ENCODE measurements around the gene RACGAP1. TPM values are rescaled to one million over a fixed set of nuclear protein-coding genes. Genes with fewer than 3 reads are reported as not detected.

The RACGAP1 gene
- total RNA-seq, 4 donors from 2014 or later, result 10.5 to 23.7 (median 13.1) TPM

DNA sequence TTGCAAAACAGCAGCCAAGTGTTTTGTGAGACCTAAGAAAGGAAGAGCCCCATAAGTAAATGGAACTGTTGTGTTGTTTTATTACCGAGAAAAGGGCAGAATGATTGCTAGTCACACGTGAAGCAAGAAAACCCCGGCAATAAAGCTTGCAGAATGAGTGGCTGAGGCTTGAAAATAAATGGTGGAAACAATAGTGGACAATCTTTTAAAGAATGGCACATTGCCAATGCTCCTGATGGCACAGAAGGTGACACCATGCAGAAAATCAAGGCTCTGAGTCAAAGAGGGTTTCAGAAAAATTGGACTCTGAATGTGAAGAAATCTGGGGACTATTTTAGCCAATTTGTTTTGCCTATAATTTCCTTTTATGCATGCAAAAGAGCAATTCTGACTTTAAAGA, 78.8 kb downstream of the RACGAP1 start:
- no peaks in the 10 kb centered on the region for H3K9me3 ChIP-seq
- no peaks in the 10 kb centered on the region for H3K36me3 ChIP-seq
- H3K27me3 ChIP-seq, result peaks cover 11% of the 10 kb centered on the region
- peaks cover 0 to 11% (median 0%) of the 10 kb centered on the region in 3 donors for H3K4me1 ChIP-seq
- H3K4me3 ChIP-seq, result no peak overlapping the region
- WGBS, 2 donors (ENCODE audit: low coverage in 1 of 2), result 83 to 90% methylated on average over 3 of the region's 3 CpGs
- no peak for TF ChIP-seq POLR2AphosphoS5 (IDR thresholded peaks at IDR 0.05)
- TF ChIP-seq EP300 (IDR thresholded peaks at IDR 0.05), result no peak
- no peak for TF ChIP-seq CTCF (IDR thresholded peaks at IDR 0.05)
- no peak for TF ChIP-seq POLR2A (IDR thresholded peaks at IDR 0.05)
- no peak overlapping the region for H3K27ac ChIP-seq
- ATAC-seq, result no peak

DNA sequence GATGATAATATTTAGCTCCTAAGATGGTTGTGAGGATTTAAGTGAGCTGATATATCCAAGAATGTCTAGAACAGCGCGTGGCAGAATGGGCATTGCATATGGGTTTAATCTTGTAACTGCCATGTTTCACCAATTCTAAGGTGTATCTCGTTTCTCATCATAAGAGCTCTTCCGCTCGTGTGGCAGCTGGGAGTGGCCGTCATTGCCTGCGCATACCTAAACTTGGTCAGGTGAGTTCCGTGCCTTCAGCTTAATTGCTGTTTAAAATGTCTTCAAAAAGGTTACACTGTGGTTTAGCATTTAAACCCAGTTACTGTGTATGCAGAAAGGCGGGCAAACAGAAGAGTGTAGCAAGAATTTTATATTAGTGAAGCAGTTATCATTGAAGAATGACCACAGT, 79.2 kb downstream of the RACGAP1 start:
- peak overlapping the region in 1 of 4 donors; percentile 52 for H3K27ac ChIP-seq
- WGBS, 2 donors (ENCODE audit: low coverage in 1 of 2), result 85 to 98% methylated on average over 9 of the region's 9 CpGs
- no peaks in the 10 kb centered on the region for H3K36me3 ChIP-seq
- H3K4me3 ChIP-seq, result no peak overlapping the region
- peaks cover 6% of the 10 kb centered on the region for H3K27me3 ChIP-seq
- TF ChIP-seq EP300 (IDR thresholded peaks at IDR 0.05) (no peak), POLR2A (IDR thresholded peaks at IDR 0.05) (no peak), CTCF (IDR thresholded peaks at IDR 0.05) (no peak), POLR2AphosphoS5 (IDR thresholded peaks at IDR 0.05) (no peak)
- no peak for ATAC-seq
- H3K4me1 ChIP-seq, result peaks cover 0 to 11% (median 0%) of the 10 kb centered on the region in 3 donors
- H3K9me3 ChIP-seq, result no peaks in the 10 kb centered on the region

GRCh38 chr12:49945394-49946080, 79.8 kb downstream of the RACGAP1 start:
- no peaks in the 10 kb centered on the region for H3K36me3 ChIP-seq
- ATAC-seq, result peak; percentile 97
- peak overlapping the region in 2 of 4 donors; percentile 52 to 53 for H3K27ac ChIP-seq
- TF ChIP-seq EP300 (IDR thresholded peaks at IDR 0.05) (no peak), POLR2AphosphoS5 (IDR thresholded peaks at IDR 0.05) (peak; percentile 42), CTCF (IDR thresholded peaks at IDR 0.05) (peak in 3 of 4 experiments; percentile 68 to 88 (median 74)), POLR2A (IDR thresholded peaks at IDR 0.05) (no peak)
- peaks cover 0 to 11% (median 0%) of the 10 kb centered on the region in 3 donors for H3K4me1 ChIP-seq
- WGBS, 2 donors (ENCODE audit: low coverage in 1 of 2), result 7 to 9% methylated on average over 8 to 22 of the region's 28 CpGs
- peaks cover under 1% of the 10 kb centered on the region for H3K27me3 ChIP-seq
- H3K4me3 ChIP-seq, result peak overlapping the region in 1 of 2 donors; percentile 26
- no peaks in the 10 kb centered on the region for H3K9me3 ChIP-seq

GRCh38 chr12:49944718-49945117, 80.6 kb downstream of the RACGAP1 start:
- 83 to 100% methylated on average over 3 of the region's 3 CpGs for WGBS, 2 donors (ENCODE audit: low coverage in 1 of 2)
- Histone ChIP-seq H3K27me3 (no peaks in the 10 kb centered on the region), H3K36me3 (no peaks in the 10 kb centered on the region), H3K4me3 (no peak overlapping the region), H3K27ac (peak overlapping the region in 1 of 4 donors; percentile 17), H3K4me1 (peaks cover 0 to 11% (median 0%) of the 10 kb centered on the region in 3 donors), H3K9me3 (no peaks in the 10 kb centered on the region)
- TF ChIP-seq POLR2AphosphoS5 (IDR thresholded peaks at IDR 0.05) (no peak), EP300 (IDR thresholded peaks at IDR 0.05) (no peak), POLR2A (IDR thresholded peaks at IDR 0.05) (no peak), CTCF (IDR thresholded peaks at IDR 0.05) (no peak)
- no peak for ATAC-seq

GRCh38 chr12:49944046-49944445, 81.2 kb downstream of the RACGAP1 start:
- no peak overlapping the region for H3K27ac ChIP-seq
- WGBS, 2 donors (ENCODE audit: low coverage in 1 of 2), result 85 to 100% methylated on average over 1 to 4 of the region's 5 CpGs
- H3K36me3 ChIP-seq, result no peaks in the 10 kb centered on the region
- H3K27me3 ChIP-seq, result no peaks in the 10 kb centered on the region
- no peak overlapping the region for H3K4me3 ChIP-seq
- peaks cover 0 to 11% (median 0%) of the 10 kb centered on the region in 3 donors for H3K4me1 ChIP-seq
- H3K9me3 ChIP-seq, result no peaks in the 10 kb centered on the region
- TF ChIP-seq EP300 (IDR thresholded peaks at IDR 0.05), result no peak
- no peak for TF ChIP-seq POLR2AphosphoS5 (IDR thresholded peaks at IDR 0.05)
- no peak for TF ChIP-seq CTCF (IDR thresholded peaks at IDR 0.05)
- no peak for TF ChIP-seq POLR2A (IDR thresholded peaks at IDR 0.05)
- no peak for ATAC-seq

All from gastroesophageal sphincter (tissue), 4 donors.